Activated CD4-positive, alpha-beta T cell treated with anti-CD3 and anti-CD28 coated beads, Interleukin-10, Interleukin-2, amounts not matched to agents 100 ng/mL and 50 ng/mL, durations not matched to agents 16 hours and 8 hours (primary cell): ENCODE data around the gene SPATS2.
"Not testable (repeated sequence)": the region's sequence is repeated elsewhere in the genome, so short reads cannot be mapped to it uniquely, and the experiment has no call there.

Experiments used
- DNase-seq: peaks from one replicate; pipeline ENCODE4 v3.0.0-alpha.2; 2020

Gene SPATS2

GRCh38 chr12:49357103-49357678 lies 10.1 kb upstream of the SPATS2 start:
- no peak for DNase-seq

- peak; percentile 73 for DNase-seq
These were observed 8.7 kb upstream of the SPATS2 start for GRCh38 chr12:49358483-49359141.

GRCh38 chr12:49359671-49360070 lies 7.6 kb upstream of the SPATS2 start:
- DNase-seq: no peak

GRCh38 chr12:49362077-49362476 lies 5.2 kb upstream of the SPATS2 start:
- no peak for DNase-seq

- DNase-seq: no peak
These were observed 2.3 kb upstream of the SPATS2 start for GRCh38 chr12:49364989-49365388.

- DNase-seq: no peak
These were observed 1.7 kb upstream of the SPATS2 start for GRCh38 chr12:49365542-49365941.

- no peak for DNase-seq
These were observed 1.1 kb upstream of the SPATS2 start for GRCh38 chr12:49366096-49366651.

- peak; percentile 97 for DNase-seq
These were observed 446 bp upstream of the SPATS2 start for GRCh38 chr12:49366652-49367380.

GRCh38 chr12:49368240-49368600 lies 958 bp downstream of the SPATS2 start:
- no peak for DNase-seq

GRCh38 chr12:49369411-49370145 lies 2.3 kb downstream of the SPATS2 start:
- DNase-seq: peak; percentile 39

- no peak for DNase-seq
These were observed 3.3 kb downstream of the SPATS2 start for GRCh38 chr12:49370539-49370938.

- peak; percentile 50 for DNase-seq
These were observed 8.1 kb downstream of the SPATS2 start for GRCh38 chr12:49375406-49375805.

- DNase-seq: no peak
These were observed 10.1 kb downstream of the SPATS2 start for GRCh38 chr12:49377386-49377785.

- DNase-seq: not testable (repeated sequence)
These were observed 12.9 kb downstream of the SPATS2 start for GRCh38 chr12:49380184-49380583.

- peak; percentile 69 for DNase-seq
These were observed 21.6 kb downstream of the SPATS2 start for GRCh38 chr12:49388682-49389386.

- no peak for DNase-seq
These were observed 22.1 kb downstream of the SPATS2 start for GRCh38 chr12:49389387-49389703.

GRCh38 chr12:49397000-49397399 lies 29.7 kb downstream of the SPATS2 start:
- no peak for DNase-seq

GRCh38 chr12:49400304-49400703 lies 33.0 kb downstream of the SPATS2 start:
- no peak for DNase-seq

GRCh38 chr12:49403971-49404450 lies 36.7 kb downstream of the SPATS2 start:
- no peak for DNase-seq

GRCh38 chr12:49404956-49405355 lies 37.7 kb downstream of the SPATS2 start:
- DNase-seq: no peak

GRCh38 chr12:49410818-49411217 lies 43.6 kb downstream of the SPATS2 start:
- no peak for DNase-seq

GRCh38 chr12:49413010-49413409 lies 45.7 kb downstream of the SPATS2 start:
- no peak for DNase-seq

GRCh38 chr12:49413796-49414195 lies 46.5 kb downstream of the SPATS2 start:
- DNase-seq: no peak
